Measurements from ENCODE around the gene OR13C2.
"Not testable (repeated sequence)": the region's sequence is repeated elsewhere in the genome, so short reads cannot be mapped to it uniquely, and the experiment has no call there.

The OR13C2 gene, protein sequence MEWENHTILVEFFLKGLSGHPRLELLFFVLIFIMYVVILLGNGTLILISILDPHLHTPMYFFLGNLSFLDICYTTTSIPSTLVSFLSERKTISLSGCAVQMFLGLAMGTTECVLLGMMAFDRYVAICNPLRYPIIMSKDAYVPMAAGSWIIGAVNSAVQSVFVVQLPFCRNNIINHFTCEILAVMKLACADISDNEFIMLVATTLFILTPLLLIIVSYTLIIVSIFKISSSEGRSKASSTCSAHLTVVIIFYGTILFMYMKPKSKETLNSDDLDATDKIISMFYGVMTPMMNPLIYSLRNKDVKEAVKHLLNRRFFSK

DNA sequence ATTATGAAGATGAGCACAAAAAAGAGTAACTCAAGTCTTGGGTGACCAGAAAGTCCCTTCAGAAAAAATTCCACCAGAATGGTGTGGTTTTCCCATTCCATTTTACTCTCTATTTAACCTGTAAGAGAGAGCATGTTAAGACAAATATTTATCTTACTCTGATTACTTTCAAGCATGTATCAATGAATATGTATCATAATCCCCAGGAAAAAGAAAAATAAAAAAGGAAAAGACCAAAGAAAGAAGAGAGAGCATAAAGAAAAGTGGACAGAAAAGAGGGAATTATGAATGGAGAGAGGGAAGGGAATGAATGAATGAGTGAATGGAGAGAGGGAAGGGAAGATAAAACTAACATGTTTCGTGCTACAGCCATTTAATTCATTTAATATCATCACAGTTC, at the start of gene OR13C2:
Gene OR13C2, minus strand, starts transcription at position 101 of the 400 bp plus-strand sequence. Its CDS starts 0 bp downstream, at position 101.
- DNase-seq (ENCODE audit: low spot score): not testable (repeated sequence)

DNA sequence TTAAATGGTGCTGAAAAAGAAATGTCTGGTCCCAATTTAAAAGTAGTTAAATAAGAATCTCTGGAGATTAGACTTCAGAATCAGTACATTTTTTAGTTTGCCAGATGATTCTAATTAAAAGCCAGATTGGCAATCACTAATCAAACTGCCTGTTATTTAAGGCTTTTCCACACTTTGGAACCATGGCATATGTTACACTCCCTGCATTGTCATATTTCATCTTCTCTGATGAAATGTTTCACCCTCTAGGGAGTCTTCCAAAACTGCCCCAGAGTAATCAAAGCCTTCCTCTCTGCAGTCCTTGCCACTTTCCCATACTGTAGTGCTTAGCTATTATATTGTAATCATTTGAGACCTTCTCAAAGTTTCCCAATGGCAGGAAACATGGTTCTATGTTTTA, 30.0 kb upstream of the OR13C2 start:
- no peak for DNase-seq (ENCODE audit: low spot score)

DNA sequence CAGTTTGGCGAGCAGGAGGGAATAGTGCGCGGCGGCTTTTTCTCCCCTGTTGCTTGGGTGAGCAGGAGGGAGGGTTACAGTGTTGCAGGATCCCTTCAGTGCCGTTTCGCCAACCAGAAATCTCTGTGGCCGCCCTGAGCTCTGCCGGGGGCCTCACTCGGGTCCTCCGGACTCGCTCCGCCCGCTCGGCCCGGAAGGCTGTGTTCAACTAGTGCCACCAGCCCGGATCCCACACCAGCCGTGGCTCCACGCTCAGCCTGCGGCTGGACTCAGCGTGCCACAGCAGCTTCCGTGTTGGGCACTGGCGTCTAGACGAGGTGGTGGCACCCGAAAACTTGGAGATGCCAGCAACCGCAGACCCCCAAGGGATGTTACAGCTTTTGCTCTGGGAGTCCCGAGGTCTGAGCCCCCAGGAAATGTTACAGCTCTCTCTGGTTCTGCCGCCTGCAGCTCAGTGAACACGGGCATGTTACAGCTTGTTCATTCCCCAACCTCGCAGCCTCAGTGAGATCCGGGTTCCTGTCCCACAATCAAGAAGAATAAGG, 28.6 kb upstream of the OR13C2 start:
- no peak for DNase-seq (ENCODE audit: low spot score)

- not testable (repeated sequence) for DNase-seq (ENCODE audit: low spot score)
These were observed 20.5 kb upstream of the OR13C2 start for GRCh38 chr9:104625964-104626363.

DNA sequence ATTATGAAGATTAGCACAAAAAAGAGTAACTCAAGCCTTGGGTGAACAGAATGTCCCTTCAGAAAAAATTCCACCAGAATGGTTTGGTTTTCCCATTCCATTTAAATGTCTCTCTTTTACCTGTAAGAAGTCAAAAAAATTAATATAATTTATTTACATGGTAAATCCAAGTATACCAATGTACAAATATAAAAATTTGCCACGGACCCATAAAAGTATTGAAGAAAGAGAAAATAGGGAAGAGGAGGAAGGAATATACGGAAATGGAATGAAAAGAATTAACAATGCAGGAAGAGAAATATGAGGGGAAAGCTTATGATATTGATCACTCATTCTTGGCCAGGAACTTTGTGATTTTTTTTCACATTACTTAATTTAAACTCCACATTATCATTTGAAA, 12.7 kb upstream of the OR13C2 start, which contains the start of gene OR13C9:
Gene OR13C9, minus strand, starts transcription at position 101 of the 400 bp plus-strand sequence. Its CDS starts 0 bp downstream, at position 101.
- no peak for DNase-seq (ENCODE audit: low spot score)

DNA sequence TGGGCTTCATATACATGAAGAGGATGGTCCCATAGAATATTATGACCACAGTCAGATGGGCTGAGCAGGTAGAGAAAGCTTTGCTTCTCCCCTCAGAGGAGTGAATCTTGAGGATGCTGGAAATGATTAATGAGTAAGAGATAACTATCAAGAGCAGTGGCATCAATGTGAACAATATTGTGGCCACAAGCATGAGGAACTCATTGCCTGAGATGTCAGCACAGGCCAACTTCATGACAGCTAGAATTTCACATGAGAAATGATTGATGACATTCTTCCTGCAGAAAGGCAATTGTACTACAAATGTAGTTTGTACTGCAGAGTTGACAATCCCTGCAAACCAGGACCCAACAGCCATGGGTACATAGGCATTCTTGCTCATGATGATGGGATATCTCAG, 12.0 kb upstream of the OR13C2 start:
- DNase-seq (ENCODE audit: low spot score): no peak

DNA sequence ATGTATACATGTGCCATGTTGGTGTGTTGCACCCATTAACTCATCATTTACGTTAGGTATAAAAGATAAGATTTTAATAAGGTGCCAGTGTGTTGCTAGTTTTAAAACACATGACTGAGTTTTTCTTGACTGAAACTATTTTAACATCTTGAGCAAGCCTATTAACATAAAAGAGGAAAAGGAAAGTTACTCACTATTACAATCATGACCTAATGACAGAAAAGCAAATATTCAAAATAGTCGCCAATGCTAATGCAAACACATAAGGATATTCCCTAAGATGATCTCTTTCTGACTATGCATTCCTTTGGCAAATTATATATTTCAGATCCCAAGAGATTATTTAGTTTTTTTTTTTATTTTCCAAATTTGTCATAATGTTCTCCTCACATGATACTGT, 5.8 kb upstream of the OR13C2 start:
- no peak for DNase-seq (ENCODE audit: low spot score)

DNA sequence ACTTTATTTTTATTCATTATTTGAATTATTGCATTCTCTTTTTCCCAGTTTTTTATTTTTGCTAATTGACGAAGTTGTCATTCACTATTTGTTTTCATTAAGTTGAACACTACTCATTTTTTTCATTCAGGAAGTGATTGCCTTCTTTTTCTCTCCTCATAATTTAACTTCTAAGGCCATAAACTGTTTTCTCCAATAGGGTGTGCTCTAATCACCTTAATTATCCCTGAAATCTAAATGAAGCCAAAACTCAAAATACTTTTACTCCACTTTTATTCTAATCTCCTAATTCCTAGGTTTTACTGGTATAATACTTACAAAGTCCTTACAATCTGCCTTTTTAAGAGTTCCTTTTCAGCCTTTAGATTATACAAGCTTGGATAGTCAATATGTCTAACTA, 2.9 kb upstream of the OR13C2 start:
- DNase-seq (ENCODE audit: low spot score): no peak

- DNase-seq (ENCODE audit: low spot score): no peak
These were observed 725 bp upstream of the OR13C2 start for GRCh38 chr9:104606152-104606551.

GRCh38 chr9:104604801-104605200, 626 bp downstream of the OR13C2 start:
- no peak for DNase-seq (ENCODE audit: low spot score)

DNA sequence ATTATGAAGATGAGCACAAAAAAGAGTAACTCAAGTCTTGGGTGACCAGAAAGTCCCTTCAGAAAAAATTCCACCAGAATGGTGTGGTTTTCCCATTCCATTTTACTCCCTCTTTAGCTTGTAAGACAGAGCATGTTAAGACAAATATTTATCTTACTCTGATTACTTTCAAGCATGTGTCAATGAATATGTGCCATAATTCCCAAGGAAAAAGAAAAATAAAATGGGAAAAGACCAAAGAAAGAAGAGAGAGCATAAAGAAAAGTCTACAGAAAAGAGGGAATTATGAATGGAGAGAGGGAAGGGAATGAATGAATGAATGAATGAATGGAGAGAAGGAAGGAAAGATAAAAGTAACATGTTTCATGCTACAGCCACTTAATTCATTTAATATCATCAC, 6.1 kb downstream of the OR13C2 start, which contains the start of gene OR13C5:
Gene OR13C5, minus strand, starts transcription at position 101 of the 400 bp plus-strand sequence. Its CDS starts 0 bp downstream, at position 101.
- not testable (repeated sequence) for DNase-seq (ENCODE audit: low spot score)

DNA sequence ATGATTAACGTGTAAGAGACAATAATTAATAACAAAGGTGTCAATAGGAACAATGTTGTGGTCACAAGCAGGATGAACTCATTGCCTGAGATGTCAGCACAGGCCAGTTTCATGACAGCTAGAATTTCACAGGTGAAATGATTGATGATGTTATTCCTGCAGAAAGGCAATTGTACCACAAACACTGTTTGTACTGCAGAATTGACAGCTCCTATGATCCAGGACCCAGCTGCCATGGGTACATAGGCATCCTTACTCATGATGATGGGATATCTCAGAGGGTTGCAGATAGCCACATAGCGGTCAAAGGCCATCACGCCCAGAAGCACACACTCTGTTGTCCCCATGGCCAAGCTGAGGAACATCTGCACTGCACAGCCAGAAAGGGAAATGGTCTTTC, 6.7 kb downstream of the OR13C2 start:
- DNase-seq (ENCODE audit: low spot score): not testable (repeated sequence)

DNA sequence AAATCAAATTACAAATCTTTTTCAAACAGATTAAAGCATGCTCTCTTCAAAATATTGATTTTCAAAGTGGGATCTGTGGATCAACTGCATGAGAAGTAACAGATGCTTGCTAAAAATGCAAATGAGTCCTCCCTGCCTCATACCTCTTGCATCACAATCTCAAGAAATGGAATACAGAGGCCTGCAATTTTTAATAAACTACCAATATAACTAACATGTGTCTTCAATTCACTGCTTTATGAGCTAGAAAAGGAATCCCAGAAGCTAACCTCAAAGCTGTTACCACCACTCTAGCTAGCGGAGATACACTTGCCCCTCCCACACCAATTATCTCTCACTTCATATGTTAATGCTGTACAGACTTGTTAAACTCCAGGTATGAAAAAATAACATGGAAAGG, 15.8 kb downstream of the OR13C2 start:
- no peak for DNase-seq (ENCODE audit: low spot score)

- DNase-seq (ENCODE audit: low spot score): no peak
These were observed 18.8 kb downstream of the OR13C2 start for GRCh38 chr9:104586496-104587180.

GRCh38 chr9:104580562-104580961, 24.9 kb downstream of the OR13C2 start:
- DNase-seq (ENCODE audit: low spot score): no peak

- DNase-seq (ENCODE audit: low spot score): no peak
These were observed 28.2 kb downstream of the OR13C2 start for GRCh38 chr9:104577263-104577662.

- no peak for DNase-seq (ENCODE audit: low spot score)
These were observed 30.0 kb downstream of the OR13C2 start for GRCh38 chr9:104575456-104575855.

GRCh38 chr9:104572612-104573011, 32.8 kb downstream of the OR13C2 start:
- no peak for DNase-seq (ENCODE audit: low spot score)

DNA sequence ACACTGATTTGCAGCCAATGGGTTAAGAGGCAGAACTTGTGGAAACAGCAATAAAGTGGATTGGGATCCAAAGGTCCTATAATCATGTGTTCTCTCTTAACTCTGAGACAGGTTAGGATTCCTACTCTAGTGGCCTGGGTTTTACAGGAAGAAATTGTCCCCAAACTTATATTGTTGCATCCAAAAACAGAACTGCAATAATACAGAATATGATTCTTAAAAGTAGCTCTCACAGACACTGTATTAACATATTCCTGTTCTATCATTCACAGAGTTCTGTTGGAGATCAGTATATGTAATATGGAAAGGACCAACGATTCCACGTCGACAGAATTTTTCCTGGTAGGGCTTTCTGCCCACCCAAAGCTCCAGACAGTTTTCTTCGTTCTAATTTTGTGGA, 36.6 kb downstream of the OR13C2 start, which contains the start of gene OR13C8:
Gene OR13C8, plus strand, starts transcription at position 301 of the 400 bp plus-strand sequence. Its CDS starts 0 bp downstream, at position 301.
- DNase-seq (ENCODE audit: low spot score): no peak

DNA sequence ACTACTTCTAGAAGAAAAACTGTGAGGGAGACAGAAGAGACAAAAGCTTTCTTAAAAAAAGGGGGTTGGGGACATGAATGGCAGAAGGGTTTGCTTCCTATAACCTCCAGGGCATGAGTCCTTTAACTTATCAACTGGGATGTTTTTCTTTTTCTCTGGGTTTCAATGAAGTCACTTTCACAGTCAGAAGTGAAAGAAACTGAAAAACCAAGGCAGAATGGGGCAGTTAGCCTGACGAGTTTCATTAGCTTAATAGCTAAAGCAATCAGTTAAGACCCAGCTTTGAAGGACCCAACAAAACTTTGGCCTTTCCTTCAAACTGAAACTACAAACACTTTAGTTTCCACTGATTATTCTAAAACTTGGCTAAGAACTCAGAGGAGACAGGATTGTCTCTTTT, 41.1 kb downstream of the OR13C2 start:
- no peak for DNase-seq (ENCODE audit: low spot score)

GRCh38 chr9:104556830-104557634, 48.4 kb downstream of the OR13C2 start:
- DNase-seq (ENCODE audit: low spot score): no peak

GRCh38 chr9:104555521-104555920, 49.9 kb downstream of the OR13C2 start:
- DNase-seq (ENCODE audit: low spot score): no peak

Measured in AG08395 (cell line).